ENCODE results near the gene PLA2G15. TPM values are rescaled to one million over a fixed set of nuclear protein-coding genes. Genes with fewer than 3 reads are reported as not detected.
A peak's percentile ranks its signal among the peaks of the same experiment; 100 is the strongest.

PLA2G15 gene
- total RNA-seq, 1 donor from 2014 or later, result 23.0 TPM

DNA sequence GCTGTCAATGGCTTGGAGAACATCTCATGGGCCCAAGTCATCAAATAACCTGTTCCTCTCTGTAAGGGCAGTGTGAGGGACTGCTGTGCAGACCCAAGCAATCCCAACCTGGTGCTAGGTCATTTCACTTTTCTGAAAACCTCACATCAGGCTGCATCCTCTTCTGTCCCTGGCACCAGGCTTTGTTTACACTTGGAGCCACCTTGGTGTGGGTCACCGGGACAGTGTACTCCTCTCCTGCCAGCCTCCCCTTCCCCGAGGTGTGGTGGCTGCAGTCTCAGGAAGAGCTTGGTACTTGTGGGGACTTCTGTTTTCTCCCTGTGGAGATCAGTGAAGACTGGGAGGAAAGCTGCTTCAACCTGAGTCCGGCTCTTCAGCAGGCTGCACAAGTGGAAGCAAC lies 53.1 kb downstream of the PLA2G15 start:
- DNase-seq (ENCODE audit: low read depth in 2 of 2), result no peak

DNA sequence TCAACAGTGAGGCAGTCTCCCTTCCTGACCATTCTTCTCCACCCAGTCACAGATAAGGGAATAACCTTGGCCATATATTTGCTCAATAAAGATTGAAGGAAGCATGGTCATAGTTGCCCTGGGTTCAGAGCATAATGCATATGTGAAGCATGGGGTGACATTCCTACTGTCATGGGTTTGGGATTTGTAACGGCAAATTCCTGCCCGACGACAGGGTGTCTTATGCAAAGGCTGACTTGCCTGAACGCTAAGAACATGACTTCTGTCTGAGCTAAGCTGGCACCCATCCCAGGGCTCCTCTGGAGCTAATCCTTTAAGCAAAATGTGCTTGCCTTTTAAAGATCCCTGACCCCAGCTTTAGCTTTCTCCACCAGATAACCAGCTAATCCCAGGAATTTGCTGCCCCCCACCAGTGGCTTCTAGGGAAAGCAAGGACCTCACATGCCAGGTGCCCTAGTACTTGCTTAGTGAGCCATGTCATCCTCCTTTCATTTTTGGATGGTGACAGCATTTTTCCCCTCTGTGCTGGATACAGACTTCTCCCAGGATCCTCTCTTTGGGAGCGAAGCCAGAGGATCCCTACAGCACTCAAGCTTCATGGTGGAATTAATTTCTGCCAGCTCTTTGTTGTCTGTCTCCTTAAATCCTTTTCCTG lies 53.9 kb downstream of the PLA2G15 start:
- peak in 1 of 2 donors; percentile 36 for DNase-seq (ENCODE audit: low read depth in 2 of 2)

DNA sequence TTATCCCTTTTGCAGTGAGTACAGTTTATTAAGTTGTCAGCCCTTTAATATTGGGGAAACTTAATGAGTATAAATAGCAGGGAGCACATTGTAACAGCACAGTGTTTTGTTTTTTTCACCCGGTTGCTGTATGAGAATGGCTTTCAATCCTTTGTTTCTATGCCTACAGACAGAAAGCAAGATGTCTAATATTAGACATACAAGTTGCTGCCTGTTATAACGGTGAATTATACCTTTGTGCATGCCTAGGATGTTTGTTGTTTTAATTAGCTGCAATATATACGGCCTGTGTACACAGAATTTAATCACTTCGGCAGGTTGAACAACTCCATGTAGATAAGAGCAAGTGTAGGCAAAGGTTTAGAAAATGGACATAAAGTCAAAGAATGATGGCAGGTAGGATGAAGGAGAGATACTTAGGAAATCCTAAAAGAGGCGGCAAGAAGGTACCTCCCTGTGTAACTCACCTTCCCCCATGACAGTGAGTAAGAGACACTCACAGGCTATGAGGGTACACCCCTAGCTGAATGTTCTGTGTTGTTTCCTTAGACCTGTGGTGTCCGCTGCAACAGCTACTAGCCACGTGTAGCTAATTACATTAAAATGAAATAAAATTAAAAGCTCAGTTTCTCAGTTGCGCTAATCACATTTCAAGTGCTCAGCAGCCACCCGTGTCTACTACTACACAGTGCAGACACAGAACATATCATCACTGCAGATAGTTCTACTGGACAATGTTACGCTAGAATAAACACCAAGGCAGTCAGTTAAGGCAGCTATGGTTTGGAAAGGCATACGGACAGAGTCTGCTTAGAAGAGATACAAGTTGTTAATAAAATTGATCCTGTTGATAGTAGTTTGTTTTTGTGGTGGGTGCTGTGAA lies 54.6 kb downstream of the PLA2G15 start:
- no peak for DNase-seq (ENCODE audit: low read depth in 2 of 2)

DNA sequence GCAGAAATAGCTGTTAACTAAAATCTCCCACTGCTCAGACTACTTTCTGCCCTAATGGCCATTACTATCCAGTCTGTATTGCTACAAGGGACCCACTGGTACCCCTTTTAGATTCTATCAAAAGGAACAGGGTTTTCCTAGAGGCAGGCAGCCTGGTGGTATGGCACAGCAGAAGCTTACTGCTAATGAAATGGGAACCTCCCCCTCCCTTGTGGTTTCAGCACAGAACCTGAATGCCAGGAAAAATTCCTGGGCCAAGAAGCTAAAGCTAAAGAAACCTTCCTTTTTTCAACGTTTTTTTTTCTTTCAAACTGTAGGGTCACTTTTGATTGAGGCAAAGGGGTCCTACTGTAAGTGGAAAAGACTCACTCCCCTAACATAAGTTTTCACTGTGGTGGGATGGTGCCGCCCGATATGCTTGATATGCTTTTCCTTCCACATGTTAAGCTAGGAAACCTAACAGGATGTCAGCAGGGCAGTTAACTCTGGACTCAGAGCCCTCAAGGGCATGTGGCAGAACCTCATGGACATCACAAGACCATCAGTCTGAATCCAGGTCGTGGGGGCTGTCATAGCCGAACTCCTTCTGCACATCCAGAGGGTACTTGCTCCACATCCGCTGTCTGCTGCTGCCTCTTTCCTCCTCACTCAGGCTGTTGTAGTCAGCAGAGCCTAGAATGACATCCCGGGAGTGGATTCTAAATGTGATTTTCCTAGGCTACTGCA lies 55.7 kb downstream of the PLA2G15 start:
- DNase-seq (ENCODE audit: low read depth in 2 of 2), result no peak

DNA sequence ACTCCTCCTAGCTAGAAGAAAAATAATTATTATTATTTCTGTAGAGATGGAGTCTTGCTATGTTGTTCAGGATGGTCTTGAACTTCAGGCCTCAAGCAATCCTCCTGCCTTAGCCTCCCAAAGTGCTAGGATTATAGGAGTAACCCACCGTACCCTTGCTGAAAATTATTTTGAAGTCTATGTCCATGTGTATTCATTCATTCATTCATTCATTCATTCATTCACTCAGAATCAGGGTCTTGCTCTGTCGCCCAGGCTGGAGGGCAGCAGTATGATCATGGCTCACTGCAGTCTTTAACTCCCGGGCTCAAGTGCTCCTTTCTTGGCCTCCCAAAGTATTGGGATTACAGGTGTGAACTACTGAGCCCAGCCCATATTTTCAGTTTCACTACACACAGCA lies 61.5 kb downstream of the PLA2G15 start:
- no peak for DNase-seq (ENCODE audit: low read depth in 2 of 2)

DNA sequence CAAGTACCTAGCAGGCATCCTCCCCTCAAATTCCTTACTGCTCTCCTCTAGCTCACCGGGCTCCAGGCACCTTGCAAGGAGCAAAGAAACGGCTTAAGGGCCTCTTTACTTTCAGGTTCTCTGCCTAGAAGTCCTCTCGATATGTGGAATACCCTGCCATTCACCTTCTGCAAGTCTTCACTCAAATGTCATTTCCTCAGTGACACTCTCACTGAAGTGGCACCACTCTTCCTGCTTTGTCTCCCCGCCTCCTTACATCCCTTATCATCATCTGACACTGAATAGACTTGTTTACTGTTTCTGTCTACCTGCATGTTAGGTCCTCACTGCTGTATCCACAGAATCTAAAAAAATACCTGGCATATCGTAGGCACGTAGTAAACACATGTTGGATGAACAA lies 64.6 kb downstream of the PLA2G15 start:
- no peak for DNase-seq (ENCODE audit: low read depth in 2 of 2)

DNA sequence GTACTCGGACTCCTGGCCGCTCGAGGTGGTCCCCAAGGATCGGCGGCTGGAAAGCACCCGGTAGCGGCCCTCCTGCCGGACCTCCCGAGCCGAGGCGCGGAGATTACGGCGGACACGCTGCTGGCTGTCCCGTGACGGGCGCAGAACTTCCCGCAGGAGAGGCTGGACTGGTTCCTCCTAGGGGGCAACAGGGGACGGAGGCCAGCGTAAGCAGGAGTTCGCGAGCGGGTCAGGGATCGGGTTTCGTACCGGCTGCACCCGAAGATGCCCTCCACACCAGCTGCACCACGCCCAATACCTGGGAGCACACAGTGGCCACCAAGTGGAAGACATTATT lies 65.2 kb downstream of the PLA2G15 start:
- DNase-seq (ENCODE audit: low read depth in 2 of 2), result peak; percentile 49 to 51

Other genes with a start within 250 kb of the PLA2G15 start
- 3.3 and 8.9 TPM in 2 replicates for gene DPEP2, start 245.9 kb upstream of the PLA2G15 start, total RNA-seq
- under 0.01 TPM in 1 of 2 replicates, not detected in the other for gene DPEP2NB, start 229.5 kb upstream of the PLA2G15 start, total RNA-seq
- gene DDX28, start 222.1 kb upstream of the PLA2G15 start, total RNA-seq, result 12.0 and 19.8 TPM in 2 replicates
- gene DUS2, start 222.1 kb upstream of the PLA2G15 start, total RNA-seq, result 13.7 and 17.7 TPM in 2 replicates
- 13.1 and 18.5 TPM in 2 replicates for gene NFATC3, start 160.0 kb upstream of the PLA2G15 start, total RNA-seq
- gene ESRP2, start 9.2 kb upstream of the PLA2G15 start, total RNA-seq, result 0.44 and 1.6 TPM in 2 replicates
- 10.5 and 10.9 TPM in 2 replicates for gene SLC7A6, start 19.2 kb downstream of the PLA2G15 start, total RNA-seq
- 8.3 and 10.3 TPM in 2 replicates for gene SLC7A6OS, start 65.6 kb downstream of the PLA2G15 start, total RNA-seq
- gene PRMT7, start 65.6 kb downstream of the PLA2G15 start, total RNA-seq, result 20.9 and 22.0 TPM in 2 replicates
- gene SMPD3, start 203.1 kb downstream of the PLA2G15 start, total RNA-seq, result under 0.01 TPM in 2 replicates